DND-41 (cell line): ENCODE data around the gene ADAM10.

Experiments
- ATAC-seq: fragments of 200-7000 bp; cut with Tn5 transposase; 3 replicates; pipeline ENCODE4 v1.9.1; 2021; ENCODE audit warnings: low read depth; ENCODE audit not compliant: insufficient read depth
- DNase-seq: peaks from one replicate; pipeline ENCODE4 v3.0.0-alpha.2; 2020
- H2AFZ ChIP-seq: 2 replicates; pipeline ENCODE4 v1.6.0; 2012; ENCODE audit warnings: low read depth, low read length
- H3K27ac ChIP-seq: 2 replicates; pipeline ENCODE4 v1.5.1; 2012; ENCODE audit warnings: low read length, inconsistent platforms
- H3K27me3 ChIP-seq: fragments of 200-600 bp; sonication (generic); 2 replicates; pipeline ENCODE4 v1.6.0; 2012; ENCODE audit warnings: low read length, mild to moderate bottlenecking, inconsistent platforms; ENCODE audit not compliant: insufficient read depth, poor library complexity
- H3K36me3 ChIP-seq: 2 replicates; pipeline ENCODE4 v1.5.1; 2012; ENCODE audit warnings: low read length, inconsistent platforms; ENCODE audit not compliant: insufficient read depth
- H3K4me1 ChIP-seq: 2 replicates; pipeline ENCODE4 v1.5.1; 2012; ENCODE audit warnings: mild to moderate bottlenecking, low read length; ENCODE audit not compliant: insufficient read depth
- H3K4me2 ChIP-seq: 2 replicates; pipeline ENCODE4 v1.6.0; 2012; ENCODE audit warnings: mild to moderate bottlenecking, moderate library complexity, low read length, inconsistent platforms; ENCODE audit not compliant: insufficient read depth
- H3K4me3 ChIP-seq, 2 experiments: fragments of 200-600 bp in 1 of 2; shearing (Covaris generic) in 1 of 2; 2 replicates each; pipeline ENCODE4 v1.5.1; 2012 to 2016; ENCODE audit warnings: inconsistent platforms in 2 of 2, low read length in 2 of 2, mild to moderate bottlenecking in 2 of 2, low read depth in 1 of 2, moderate library complexity in 1 of 2
- H3K79me2 ChIP-seq: 2 replicates; pipeline ENCODE4 v1.6.0; 2012; ENCODE audit warnings: low read length, inconsistent platforms; ENCODE audit not compliant: insufficient read depth
- H3K9ac ChIP-seq: 2 replicates; pipeline ENCODE4 v1.6.0; 2012; ENCODE audit warnings: low read depth, mild to moderate bottlenecking, inconsistent platforms, low read length, moderate library complexity
- H3K9me3 ChIP-seq: 2 replicates; pipeline ENCODE4 v1.5.1; 2012; ENCODE audit warnings: low read length, moderate library complexity, mild to moderate bottlenecking, inconsistent platforms; ENCODE audit not compliant: insufficient read depth, severe bottlenecking
- H4K20me1 ChIP-seq: 2 replicates; pipeline ENCODE4 v1.6.0; 2012; ENCODE audit warnings: low read length; ENCODE audit not compliant: insufficient read depth
- EZH2 ChIP-seq: IDR thresholded peaks from 3 replicates; pipeline ENCODE4 v1.6.1; 2012; ENCODE audit warnings: borderline replicate concordance, low read depth, mild to moderate bottlenecking, moderate library complexity, low read length, inconsistent platforms; ENCODE audit not compliant: severe bottlenecking
- TF ChIP-seq, protein P1 (sequence below): IDR thresholded peaks from 2 replicates; pipeline ENCODE4 v1.5.1; 2012; ENCODE audit warnings: borderline replicate concordance, low read length, moderate library complexity, mild to moderate bottlenecking; ENCODE audit not compliant: poor library complexity, severe bottlenecking; ENCODE audit errors: extremely low read depth

Gene ADAM10

DNA sequence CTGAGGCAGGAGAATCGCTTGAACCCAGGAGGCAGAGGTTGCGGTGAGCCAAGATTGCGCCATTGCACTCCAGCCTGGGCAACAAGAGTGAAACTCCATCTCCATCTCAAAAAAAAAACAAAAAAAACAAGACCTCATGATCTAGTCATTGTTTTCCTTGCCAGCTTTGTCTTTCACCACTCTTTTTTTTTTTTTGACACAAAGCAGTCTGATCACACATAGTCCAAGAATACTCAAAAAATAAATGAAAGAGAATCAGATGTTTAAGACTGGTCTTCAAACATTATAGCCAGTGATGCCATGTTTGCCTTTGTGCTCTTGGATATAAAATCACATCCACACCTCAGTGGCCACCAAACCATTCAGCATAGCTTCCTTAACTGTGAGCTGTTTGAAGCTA, 5.8 kb upstream of the ADAM10 start:
- no peak for DNase-seq
- TF ChIP-seq, protein P1, sequence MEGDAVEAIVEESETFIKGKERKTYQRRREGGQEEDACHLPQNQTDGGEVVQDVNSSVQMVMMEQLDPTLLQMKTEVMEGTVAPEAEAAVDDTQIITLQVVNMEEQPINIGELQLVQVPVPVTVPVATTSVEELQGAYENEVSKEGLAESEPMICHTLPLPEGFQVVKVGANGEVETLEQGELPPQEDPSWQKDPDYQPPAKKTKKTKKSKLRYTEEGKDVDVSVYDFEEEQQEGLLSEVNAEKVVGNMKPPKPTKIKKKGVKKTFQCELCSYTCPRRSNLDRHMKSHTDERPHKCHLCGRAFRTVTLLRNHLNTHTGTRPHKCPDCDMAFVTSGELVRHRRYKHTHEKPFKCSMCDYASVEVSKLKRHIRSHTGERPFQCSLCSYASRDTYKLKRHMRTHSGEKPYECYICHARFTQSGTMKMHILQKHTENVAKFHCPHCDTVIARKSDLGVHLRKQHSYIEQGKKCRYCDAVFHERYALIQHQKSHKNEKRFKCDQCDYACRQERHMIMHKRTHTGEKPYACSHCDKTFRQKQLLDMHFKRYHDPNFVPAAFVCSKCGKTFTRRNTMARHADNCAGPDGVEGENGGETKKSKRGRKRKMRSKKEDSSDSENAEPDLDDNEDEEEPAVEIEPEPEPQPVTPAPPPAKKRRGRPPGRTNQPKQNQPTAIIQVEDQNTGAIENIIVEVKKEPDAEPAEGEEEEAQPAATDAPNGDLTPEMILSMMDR: no peak
- no peak for TF ChIP-seq EZH2
- H3K4me2 ChIP-seq: no peak overlapping the region
- H3K4me3 ChIP-seq: no peak overlapping the region
- H3K36me3 ChIP-seq: no peaks in the 10 kb centered on the region
- no peak overlapping the region for H2AFZ ChIP-seq
- no peaks in the 10 kb centered on the region for H3K79me2 ChIP-seq
- H3K4me1 ChIP-seq: peaks cover 6% of the 10 kb centered on the region
- no peaks in the 10 kb centered on the region for H4K20me1 ChIP-seq
- no peaks in the 10 kb centered on the region for H3K9me3 ChIP-seq
- no peaks in the 10 kb centered on the region for H3K27me3 ChIP-seq
- H3K27ac ChIP-seq: no peak overlapping the region
- ATAC-seq: no peak
- H3K9ac ChIP-seq: no peak overlapping the region

DNA sequence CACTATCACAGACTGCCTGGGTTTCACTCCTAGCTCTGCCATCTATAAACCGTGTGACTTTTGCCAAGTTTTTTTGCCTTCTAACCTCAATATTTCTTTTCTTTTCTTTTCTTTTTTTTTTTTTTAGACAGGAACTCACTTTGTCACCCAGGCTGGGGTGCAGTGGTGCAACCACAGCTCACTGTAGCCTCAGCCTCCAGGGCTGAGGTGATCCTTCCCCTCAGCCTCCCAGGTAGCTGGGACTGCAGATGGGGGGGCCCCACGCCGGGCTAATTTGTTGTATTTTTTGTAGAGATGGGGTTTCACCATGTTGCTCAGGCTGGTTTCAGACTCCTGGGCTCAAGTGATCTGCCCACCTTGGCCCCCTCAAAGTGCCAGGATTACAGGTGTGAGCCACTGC, 3.2 kb upstream of the ADAM10 start:
- no peak overlapping the region for H3K27ac ChIP-seq
- peaks cover 15% of the 10 kb centered on the region for H3K4me1 ChIP-seq
- peaks cover 8% of the 10 kb centered on the region; the same call in 1 of the 2 replicates for H4K20me1 ChIP-seq
- H3K79me2 ChIP-seq: peaks cover 19% of the 10 kb centered on the region
- no peak overlapping the region for H3K4me2 ChIP-seq
- H3K4me3 ChIP-seq: no peak overlapping the region
- no peaks in the 10 kb centered on the region; the same call in 1 of the 2 replicates for H3K36me3 ChIP-seq
- no peak overlapping the region for H3K9ac ChIP-seq
- no peak for ATAC-seq
- no peaks in the 10 kb centered on the region for H3K9me3 ChIP-seq
- H3K27me3 ChIP-seq: no peaks in the 10 kb centered on the region
- no peak for TF ChIP-seq EZH2
- TF ChIP-seq, protein P1: no peak
- no peak for DNase-seq
- no peak overlapping the region for H2AFZ ChIP-seq

DNA sequence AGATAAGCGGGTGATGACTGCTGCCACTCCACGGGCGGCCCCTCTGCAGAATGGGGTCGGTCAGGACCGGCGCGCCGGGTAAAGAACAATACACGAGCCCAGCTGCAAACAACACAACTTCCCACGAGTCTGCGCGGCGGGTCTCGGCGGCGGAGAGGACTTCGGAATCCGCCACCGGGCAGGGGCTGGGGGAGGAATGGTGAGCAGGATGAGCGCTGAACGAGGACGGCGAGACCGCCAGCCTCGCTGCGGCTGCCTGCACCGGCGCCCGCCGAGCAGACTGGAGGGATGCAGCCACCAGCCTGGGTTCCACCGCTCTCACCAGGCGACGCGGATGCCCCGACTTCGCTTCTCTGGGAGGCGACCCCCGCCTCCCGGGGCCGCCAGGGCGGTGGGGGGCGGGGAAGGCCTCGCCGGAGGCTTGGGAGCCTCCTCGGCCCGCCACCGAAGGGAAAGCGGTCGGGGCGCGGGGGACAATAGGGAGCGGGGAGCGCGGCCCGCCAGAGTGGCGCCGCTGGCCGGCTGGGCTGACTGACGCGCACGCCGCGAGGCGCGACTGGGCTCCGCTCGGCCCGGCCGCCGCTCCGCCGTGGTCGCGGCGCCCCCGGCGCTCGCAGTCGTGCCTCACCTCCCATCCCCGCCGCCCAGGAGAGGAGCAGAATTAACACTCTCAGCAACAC, 515 bp downstream of the ADAM10 start:
- no peak for TF ChIP-seq EZH2
- TF ChIP-seq, protein P1: no peak
- peak overlapping the region; percentile 96 for H3K4me2 ChIP-seq
- H3K9ac ChIP-seq: peak overlapping the region; percentile 94
- DNase-seq (peak; percentile 58), ATAC-seq (peak; percentile 27)
- peak overlapping the region; percentile 96 for H2AFZ ChIP-seq
- peak overlapping the region; percentile 66 to 99 for H3K4me3 ChIP-seq
- H3K9me3 ChIP-seq: no peaks in the 10 kb centered on the region
- peaks cover 23% of the 10 kb centered on the region; the same call in 1 of the 2 replicates for H4K20me1 ChIP-seq
- H3K27ac ChIP-seq: peak overlapping the region; percentile 96
- H3K36me3 ChIP-seq: no peaks in the 10 kb centered on the region; the same call in 1 of the 2 replicates
- H3K27me3 ChIP-seq: no peaks in the 10 kb centered on the region
- peaks cover 56% of the 10 kb centered on the region for H3K79me2 ChIP-seq
- peaks cover 43% of the 10 kb centered on the region for H3K4me1 ChIP-seq
